Duodenal mucosa (tissue), 2 donors: ENCODE measurements around the gene IFI27L1.

ENCODE experiments used
- H3K27ac ChIP-seq: one replicate; pipeline ENCODE4 v1.7.0; 2013; ENCODE audit warnings: low read depth, low read length
- H3K27me3 ChIP-seq, 2 donors: one replicate each; pipeline ENCODE4 v1.7.0; 2013; ENCODE audit warnings: low read length in 2 of 2, control low read depth in 1 of 2; ENCODE audit not compliant: insufficient read depth in 2 of 2, control insufficient read depth in 1 of 2
- H3K36me3 ChIP-seq, 2 donors: one replicate each; pipeline ENCODE4 v1.7.0; 2013; ENCODE audit warnings: low read length in 2 of 2, control low read depth in 1 of 2; ENCODE audit not compliant: insufficient read depth in 2 of 2, control insufficient read depth in 1 of 2
- H3K4me1 ChIP-seq, 2 donors: one replicate each; pipeline ENCODE4 v1.7.0; 2013; ENCODE audit warnings: low read length in 2 of 2, control low read depth in 1 of 2; ENCODE audit not compliant: insufficient read depth in 2 of 2, control insufficient read depth in 1 of 2
- H3K4me3 ChIP-seq, 2 donors: one replicate each; pipeline ENCODE4 v1.7.0; 2013; ENCODE audit warnings: low read length in 2 of 2, low read depth in 1 of 2
- H3K9ac ChIP-seq, 2 donors: one replicate each; pipeline ENCODE4 v1.7.0; 2013; ENCODE audit warnings: low read length in 2 of 2, low read depth in 1 of 2
- H3K9me3 ChIP-seq, 2 donors: one replicate each; pipeline ENCODE4 v1.7.0; 2013; ENCODE audit warnings: low read length in 2 of 2, control low read depth in 1 of 2; ENCODE audit not compliant: control insufficient read depth in 1 of 2

Gene IFI27L1

GRCh38 chr14:94041551-94042346 lies 39.4 kb upstream of the IFI27L1 start:
- peaks cover 0 to 24% of the 10 kb centered on the region in 2 donors for H3K36me3 ChIP-seq
- H3K4me3 ChIP-seq, result no peak overlapping the region
- H3K4me1 ChIP-seq, result peaks cover 0 to 3% of the 10 kb centered on the region in 2 donors
- H3K9ac ChIP-seq, result no peak overlapping the region
- H3K9me3 ChIP-seq, result no peaks in the 10 kb centered on the region
- no peaks in the 10 kb centered on the region for H3K27me3 ChIP-seq
- no peak overlapping the region for H3K27ac ChIP-seq

GRCh38 chr14:94042433-94043091 lies 38.5 kb upstream of the IFI27L1 start:
- Histone ChIP-seq H3K4me1 (peaks cover 0 to 3% of the 10 kb centered on the region in 2 donors), H3K36me3 (peaks cover 7 to 32% of the 10 kb centered on the region in 2 donors), H3K9me3 (no peaks in the 10 kb centered on the region), H3K9ac (no peak overlapping the region), H3K27ac (no peak overlapping the region), H3K4me3 (no peak overlapping the region), H3K27me3 (no peaks in the 10 kb centered on the region)

GRCh38 chr14:94043111-94043755 lies 37.9 kb upstream of the IFI27L1 start:
- Histone ChIP-seq H3K27ac (no peak overlapping the region), H3K9me3 (no peaks in the 10 kb centered on the region), H3K36me3 (peaks cover 13 to 39% of the 10 kb centered on the region in 2 donors), H3K9ac (no peak overlapping the region), H3K27me3 (no peaks in the 10 kb centered on the region), H3K4me3 (no peak overlapping the region), H3K4me1 (peaks cover 0 to 3% of the 10 kb centered on the region in 2 donors)

GRCh38 chr14:94043756-94044475 lies 37.2 kb upstream of the IFI27L1 start:
- peaks cover 19 to 45% of the 10 kb centered on the region in 2 donors for H3K36me3 ChIP-seq
- H3K27me3 ChIP-seq, result no peaks in the 10 kb centered on the region
- no peak overlapping the region for H3K27ac ChIP-seq
- no peak overlapping the region for H3K9ac ChIP-seq
- H3K4me3 ChIP-seq, result no peak overlapping the region
- H3K4me1 ChIP-seq, result peaks cover 0 to 3% of the 10 kb centered on the region in 2 donors
- H3K9me3 ChIP-seq, result no peaks in the 10 kb centered on the region

- Histone ChIP-seq H3K4me3 (no peak overlapping the region), H3K9me3 (no peaks in the 10 kb centered on the region), H3K27me3 (no peaks in the 10 kb centered on the region), H3K9ac (no peak overlapping the region), H3K27ac (no peak overlapping the region), H3K4me1 (peaks cover 0 to 3% of the 10 kb centered on the region in 2 donors), H3K36me3 (peaks cover 25 to 51% of the 10 kb centered on the region in 2 donors)
Measured at GRCh38 chr14:94044476-94045091, 36.5 kb upstream of the IFI27L1 start.

GRCh38 chr14:94045101-94045500 lies 36.0 kb upstream of the IFI27L1 start:
- Histone ChIP-seq H3K27ac (no peak overlapping the region), H3K4me3 (no peak overlapping the region), H3K36me3 (peaks cover 29 to 56% of the 10 kb centered on the region in 2 donors), H3K9me3 (no peaks in the 10 kb centered on the region), H3K4me1 (peaks cover 0 to 3% of the 10 kb centered on the region in 2 donors), H3K27me3 (no peaks in the 10 kb centered on the region), H3K9ac (no peak overlapping the region)

GRCh38 chr14:94045563-94046345 lies 35.4 kb upstream of the IFI27L1 start:
- H3K9ac ChIP-seq, result no peak overlapping the region
- no peak overlapping the region for H3K4me3 ChIP-seq
- no peaks in the 10 kb centered on the region for H3K9me3 ChIP-seq
- H3K36me3 ChIP-seq, result peaks cover 36 to 63% of the 10 kb centered on the region in 2 donors
- no peak overlapping the region for H3K27ac ChIP-seq
- H3K4me1 ChIP-seq, result peaks cover 0 to 3% of the 10 kb centered on the region in 2 donors
- no peaks in the 10 kb centered on the region for H3K27me3 ChIP-seq

- H3K9ac ChIP-seq, result no peak overlapping the region
- H3K4me3 ChIP-seq, result no peak overlapping the region
- H3K27me3 ChIP-seq, result no peaks in the 10 kb centered on the region
- H3K9me3 ChIP-seq, result no peaks in the 10 kb centered on the region
- peaks cover 0 to 3% of the 10 kb centered on the region in 2 donors for H3K4me1 ChIP-seq
- peaks cover 46 to 73% of the 10 kb centered on the region in 2 donors for H3K36me3 ChIP-seq
- no peak overlapping the region for H3K27ac ChIP-seq
Measured at GRCh38 chr14:94046696-94047250, 34.3 kb upstream of the IFI27L1 start.

GRCh38 chr14:94047581-94047980 lies 33.5 kb upstream of the IFI27L1 start:
- H3K27me3 ChIP-seq, result no peaks in the 10 kb centered on the region
- peaks cover 54 to 81% of the 10 kb centered on the region in 2 donors for H3K36me3 ChIP-seq
- H3K4me3 ChIP-seq, result no peak overlapping the region
- H3K4me1 ChIP-seq, result peaks cover 0 to 2% of the 10 kb centered on the region in 2 donors
- H3K27ac ChIP-seq, result no peak overlapping the region
- no peaks in the 10 kb centered on the region for H3K9me3 ChIP-seq
- no peak overlapping the region for H3K9ac ChIP-seq
